Activated T-cell treated with anti-CD3 and anti-CD28 coated beads, Interleukin-2, amount 50 U/mL, for 72 hours (primary cell): Measurements from ENCODE around the gene TNS3. TPM values are rescaled to one million over a fixed set of nuclear protein-coding genes. Genes with fewer than 3 reads are reported as not detected.

Experiments
- ATAC-seq, 2 donors: fragments of 150-1000 bp; cut with Tn5 transposase; replicated peaks in 1 of 2; 2 replicates each; pipeline ENCODE4 v1.10.0; 2021; ENCODE audit warnings: moderate library complexity in 2 of 2, mild to moderate bottlenecking in 1 of 2
- DNase-seq, 2 donors: peaks; one replicate each; pipeline ENCODE4 v3.0.0; 2021 to 2022; ENCODE audit warnings: mixed read lengths in 1 of 2
- H3K27ac Mint-ChIP-seq: one replicate; pipeline ENCODE4 v1.8.0; 2022; ENCODE audit warnings: mild to moderate bottlenecking, moderate library complexity, mixed read lengths
- H3K27me3 Mint-ChIP-seq: one replicate; pipeline ENCODE4 v1.8.0; 2022; ENCODE audit warnings: low read depth, mixed read lengths
- H3K36me3 Mint-ChIP-seq, 2 donors: one replicate each; pipeline ENCODE4 v1.8.0; 2022; ENCODE audit warnings: mixed read lengths in 2 of 2, mild to moderate bottlenecking in 1 of 2; ENCODE audit not compliant: insufficient read depth in 2 of 2
- H3K4me1 Mint-ChIP-seq: one replicate; pipeline ENCODE4 v1.8.0; 2022; ENCODE audit warnings: low read depth, mixed read lengths
- H3K4me3 Mint-ChIP-seq, 2 donors: one replicate each; pipeline ENCODE4 v1.8.0; 2022; ENCODE audit warnings: mild to moderate bottlenecking in 2 of 2, mixed read lengths in 2 of 2, moderate library complexity in 2 of 2
- H3K9me3 Mint-ChIP-seq, 2 donors: one replicate each; pipeline ENCODE4 v1.8.0; 2022; ENCODE audit warnings: mixed read lengths in 2 of 2
- total RNA-seq, 2 donors: library from RNA; stranded (reverse); gene quantifications; one replicate each; pipeline ENCODE4 v1.2.3, GENCODE V29; 2022

TNS3 gene
- total RNA-seq, 2 donors from 2014 or later, result 0.29 to 1.2 TPM

DNA sequence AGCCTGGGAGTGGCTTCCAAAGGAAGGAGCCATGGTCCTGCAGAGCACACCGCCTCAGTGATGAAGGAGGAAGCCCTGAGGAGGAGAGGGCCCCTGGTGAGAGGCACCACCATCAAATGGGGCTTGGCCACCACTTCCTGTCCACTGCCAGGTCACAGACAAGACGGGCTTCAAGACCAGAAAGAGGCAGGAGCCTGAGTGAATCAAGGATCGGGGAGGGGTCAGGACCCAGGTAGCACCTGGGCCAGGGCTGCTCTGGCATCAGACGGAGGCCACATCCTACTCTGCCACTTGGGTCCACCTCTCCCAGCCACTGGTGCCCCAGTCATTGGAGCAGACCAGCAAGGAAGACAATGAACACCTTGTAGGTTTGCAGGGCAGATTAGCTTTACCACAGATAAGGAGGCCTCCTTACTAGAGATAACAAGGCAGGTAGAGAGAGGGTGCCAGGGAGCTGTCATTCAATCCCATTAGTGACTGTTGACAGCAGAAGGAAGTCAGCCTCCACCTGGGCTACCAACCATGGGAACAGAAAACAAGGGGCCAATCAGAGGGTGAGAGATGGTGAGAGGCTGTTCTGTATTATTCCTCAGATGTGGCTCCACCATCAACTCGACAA lies 143.4 kb downstream of the TNS3 start:
- no peaks in the 10 kb centered on the region for H3K4me1 Mint-ChIP-seq
- H3K27me3 Mint-ChIP-seq, result no peaks in the 10 kb centered on the region
- DNase-seq (no peak), ATAC-seq (no peak)
- no peaks in the 10 kb centered on the region for H3K9me3 Mint-ChIP-seq
- H3K27ac Mint-ChIP-seq, result no peak overlapping the region
- H3K4me3 Mint-ChIP-seq, result no peak overlapping the region
- no peaks in the 10 kb centered on the region for H3K36me3 Mint-ChIP-seq

- Mint-ChIP-seq H3K9me3 (no peaks in the 10 kb centered on the region), H3K36me3 (no peaks in the 10 kb centered on the region), H3K27ac (no peak overlapping the region), H3K4me1 (no peaks in the 10 kb centered on the region), H3K4me3 (no peak overlapping the region), H3K27me3 (no peaks in the 10 kb centered on the region)
- DNase-seq (no peak), ATAC-seq (no peak)
These were observed 146.0 kb downstream of the TNS3 start for GRCh38 chr7:47435889-47436312.

DNA sequence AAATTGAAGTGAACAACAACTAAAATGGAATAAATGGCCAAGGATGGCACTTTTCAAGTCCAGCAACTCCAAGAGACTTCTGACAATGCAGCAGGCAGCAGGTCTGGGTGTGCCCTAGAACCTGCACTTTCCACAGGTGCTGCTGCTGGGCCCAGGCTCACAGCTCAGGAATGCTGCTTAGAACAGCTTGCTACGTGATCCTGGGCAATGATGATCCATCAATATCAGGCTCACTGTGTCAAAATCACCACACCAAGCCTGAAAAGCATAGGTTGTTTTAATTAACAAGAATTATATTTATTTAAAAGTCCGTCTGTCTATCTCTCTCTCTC lies 148.4 kb downstream of the TNS3 start:
- no peak overlapping the region for H3K27ac Mint-ChIP-seq
- ATAC-seq (no peak), DNase-seq (no peak)
- H3K27me3 Mint-ChIP-seq, result no peaks in the 10 kb centered on the region
- H3K4me1 Mint-ChIP-seq, result no peaks in the 10 kb centered on the region
- no peaks in the 10 kb centered on the region for H3K9me3 Mint-ChIP-seq
- no peaks in the 10 kb centered on the region for H3K36me3 Mint-ChIP-seq
- H3K4me3 Mint-ChIP-seq, result no peak overlapping the region

DNA sequence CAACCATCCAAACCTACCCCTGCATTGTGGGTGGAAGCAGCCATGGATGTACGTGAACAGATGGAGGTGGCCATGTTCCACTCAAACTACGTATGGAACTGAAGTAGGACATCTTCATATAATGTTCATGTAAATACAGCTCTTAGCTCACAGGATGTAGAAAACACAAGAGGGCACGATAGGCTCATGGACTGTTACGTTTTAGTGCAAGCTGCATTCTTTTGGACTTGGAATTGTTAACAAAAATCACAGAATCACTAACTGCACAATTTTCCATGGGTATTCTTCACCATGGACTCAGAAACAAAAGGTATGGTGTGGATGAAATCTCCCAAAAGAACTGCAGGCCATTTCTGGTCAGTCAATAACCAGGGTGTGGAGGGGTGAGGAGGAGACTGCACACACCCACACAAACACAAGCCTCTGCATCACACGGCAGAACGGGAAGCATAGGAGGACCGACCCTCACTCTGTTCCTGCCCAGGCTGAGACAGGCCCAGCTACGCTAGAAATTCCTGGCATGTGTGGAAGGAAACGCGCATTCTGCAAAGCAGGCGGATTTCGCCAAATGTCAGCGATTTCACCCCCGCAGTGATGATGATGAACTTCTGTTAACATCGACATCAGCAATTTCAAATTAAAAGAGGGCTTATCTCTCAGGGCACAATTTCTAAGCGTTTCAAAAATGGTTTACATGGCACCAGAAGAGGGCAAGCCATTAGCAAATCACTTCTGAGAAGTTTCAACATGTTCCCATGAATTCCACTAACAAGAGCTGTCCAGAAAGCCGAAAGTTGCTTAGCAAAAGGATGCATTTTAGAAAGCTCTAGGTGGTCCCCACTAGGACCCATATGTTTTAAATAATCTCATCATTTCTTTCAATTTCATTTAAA lies 149.0 kb downstream of the TNS3 start:
- no peak overlapping the region for H3K27ac Mint-ChIP-seq
- no peak overlapping the region for H3K4me3 Mint-ChIP-seq
- DNase-seq, result no peak
- no peaks in the 10 kb centered on the region for H3K4me1 Mint-ChIP-seq
- no peaks in the 10 kb centered on the region for H3K9me3 Mint-ChIP-seq
- no peak for ATAC-seq
- H3K36me3 Mint-ChIP-seq, result no peaks in the 10 kb centered on the region
- no peaks in the 10 kb centered on the region for H3K27me3 Mint-ChIP-seq

DNA sequence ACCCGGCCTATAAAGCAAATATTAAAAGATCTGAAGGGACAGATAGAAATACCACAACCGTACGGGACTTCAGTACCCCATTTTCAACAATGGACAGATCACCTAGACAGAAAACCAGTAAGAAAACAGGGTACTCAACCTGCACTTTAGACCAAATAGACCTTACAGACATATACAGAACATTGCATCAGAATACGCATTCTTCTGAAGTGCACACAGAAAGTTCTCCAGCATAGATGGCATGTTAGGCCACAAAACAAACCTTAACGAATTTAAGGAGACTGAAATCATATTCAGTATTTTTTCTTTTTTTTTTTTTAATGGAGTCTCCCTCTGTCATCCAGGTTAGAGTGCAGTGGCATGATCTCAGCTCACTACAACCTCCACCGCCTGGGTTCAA lies 151.5 kb downstream of the TNS3 start:
- Mint-ChIP-seq H3K9me3 (no peaks in the 10 kb centered on the region), H3K36me3 (no peaks in the 10 kb centered on the region), H3K27me3 (no peaks in the 10 kb centered on the region), H3K4me3 (no peak overlapping the region), H3K27ac (no peak overlapping the region), H3K4me1 (no peaks in the 10 kb centered on the region)
- DNase-seq (no peak), ATAC-seq (no peak)

GRCh38 chr7:47428768-47429472 lies 153.0 kb downstream of the TNS3 start:
- H3K36me3 Mint-ChIP-seq, result no peaks in the 10 kb centered on the region
- no peaks in the 10 kb centered on the region for H3K27me3 Mint-ChIP-seq
- H3K9me3 Mint-ChIP-seq, result no peaks in the 10 kb centered on the region
- ATAC-seq, result no peak
- H3K27ac Mint-ChIP-seq, result no peak overlapping the region
- no peaks in the 10 kb centered on the region for H3K4me1 Mint-ChIP-seq
- H3K4me3 Mint-ChIP-seq, result no peak overlapping the region
- DNase-seq, result no peak

- H3K9me3 Mint-ChIP-seq, result no peaks in the 10 kb centered on the region
- no peak overlapping the region for H3K4me3 Mint-ChIP-seq
- no peaks in the 10 kb centered on the region for H3K36me3 Mint-ChIP-seq
- DNase-seq (no peak), ATAC-seq (no peak)
- no peaks in the 10 kb centered on the region for H3K27me3 Mint-ChIP-seq
- H3K27ac Mint-ChIP-seq, result no peak overlapping the region
- no peaks in the 10 kb centered on the region for H3K4me1 Mint-ChIP-seq
These were observed 153.7 kb downstream of the TNS3 start for GRCh38 chr7:47428052-47428767.

- Mint-ChIP-seq H3K27ac (no peak overlapping the region), H3K4me3 (no peak overlapping the region), H3K9me3 (no peaks in the 10 kb centered on the region), H3K36me3 (no peaks in the 10 kb centered on the region), H3K27me3 (no peaks in the 10 kb centered on the region), H3K4me1 (no peaks in the 10 kb centered on the region)
- DNase-seq (no peak), ATAC-seq (no peak)
These were observed 154.8 kb downstream of the TNS3 start for GRCh38 chr7:47427051-47427643.

- Mint-ChIP-seq H3K36me3 (no peaks in the 10 kb centered on the region), H3K4me3 (no peak overlapping the region), H3K4me1 (no peaks in the 10 kb centered on the region), H3K9me3 (no peaks in the 10 kb centered on the region), H3K27ac (peak overlapping the region; percentile 51), H3K27me3 (no peaks in the 10 kb centered on the region)
- ATAC-seq, result no peak
- no peak for DNase-seq
These were observed 157.4 kb downstream of the TNS3 start for GRCh38 chr7:47424523-47424922.

DNA sequence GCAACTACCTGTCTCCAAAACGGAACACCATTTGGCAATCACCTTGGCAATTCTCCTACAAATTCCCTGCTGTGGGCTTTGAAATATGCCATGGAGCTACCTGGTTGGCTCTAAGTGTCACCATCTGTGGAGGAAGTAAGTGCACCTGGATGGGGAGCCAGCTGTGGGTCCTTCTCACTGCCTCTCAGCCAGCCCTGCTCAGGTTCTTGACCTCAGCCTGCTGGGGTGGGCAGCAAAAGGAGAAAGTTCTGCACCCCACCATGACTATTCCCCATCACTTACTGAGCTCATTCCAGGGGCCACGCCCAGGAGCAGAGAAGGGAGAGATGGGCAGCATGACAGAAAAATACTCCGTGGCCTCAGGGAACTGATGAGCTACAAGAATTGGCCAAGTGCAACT lies 158.7 kb downstream of the TNS3 start:
- no peak overlapping the region for H3K4me3 Mint-ChIP-seq
- ATAC-seq (no peak), DNase-seq (no peak)
- no peaks in the 10 kb centered on the region for H3K27me3 Mint-ChIP-seq
- H3K27ac Mint-ChIP-seq, result no peak overlapping the region
- H3K36me3 Mint-ChIP-seq, result no peaks in the 10 kb centered on the region
- no peaks in the 10 kb centered on the region for H3K4me1 Mint-ChIP-seq
- no peaks in the 10 kb centered on the region for H3K9me3 Mint-ChIP-seq

GRCh38 chr7:47422611-47423010 lies 159.3 kb downstream of the TNS3 start:
- no peak for ATAC-seq
- H3K9me3 Mint-ChIP-seq, result no peaks in the 10 kb centered on the region
- H3K27ac Mint-ChIP-seq, result no peak overlapping the region
- no peak for DNase-seq
- H3K27me3 Mint-ChIP-seq, result no peaks in the 10 kb centered on the region
- no peak overlapping the region for H3K4me3 Mint-ChIP-seq
- H3K4me1 Mint-ChIP-seq, result no peaks in the 10 kb centered on the region
- no peaks in the 10 kb centered on the region for H3K36me3 Mint-ChIP-seq

GRCh38 chr7:47421456-47421855 lies 160.5 kb downstream of the TNS3 start:
- no peaks in the 10 kb centered on the region for H3K9me3 Mint-ChIP-seq
- ATAC-seq (no peak), DNase-seq (no peak)
- no peak overlapping the region for H3K27ac Mint-ChIP-seq
- no peaks in the 10 kb centered on the region for H3K36me3 Mint-ChIP-seq
- no peaks in the 10 kb centered on the region for H3K4me1 Mint-ChIP-seq
- no peaks in the 10 kb centered on the region for H3K27me3 Mint-ChIP-seq
- no peak overlapping the region for H3K4me3 Mint-ChIP-seq
